ENCODE measurements around the gene SH3BP2.

The SH3BP2 gene

DNA sequence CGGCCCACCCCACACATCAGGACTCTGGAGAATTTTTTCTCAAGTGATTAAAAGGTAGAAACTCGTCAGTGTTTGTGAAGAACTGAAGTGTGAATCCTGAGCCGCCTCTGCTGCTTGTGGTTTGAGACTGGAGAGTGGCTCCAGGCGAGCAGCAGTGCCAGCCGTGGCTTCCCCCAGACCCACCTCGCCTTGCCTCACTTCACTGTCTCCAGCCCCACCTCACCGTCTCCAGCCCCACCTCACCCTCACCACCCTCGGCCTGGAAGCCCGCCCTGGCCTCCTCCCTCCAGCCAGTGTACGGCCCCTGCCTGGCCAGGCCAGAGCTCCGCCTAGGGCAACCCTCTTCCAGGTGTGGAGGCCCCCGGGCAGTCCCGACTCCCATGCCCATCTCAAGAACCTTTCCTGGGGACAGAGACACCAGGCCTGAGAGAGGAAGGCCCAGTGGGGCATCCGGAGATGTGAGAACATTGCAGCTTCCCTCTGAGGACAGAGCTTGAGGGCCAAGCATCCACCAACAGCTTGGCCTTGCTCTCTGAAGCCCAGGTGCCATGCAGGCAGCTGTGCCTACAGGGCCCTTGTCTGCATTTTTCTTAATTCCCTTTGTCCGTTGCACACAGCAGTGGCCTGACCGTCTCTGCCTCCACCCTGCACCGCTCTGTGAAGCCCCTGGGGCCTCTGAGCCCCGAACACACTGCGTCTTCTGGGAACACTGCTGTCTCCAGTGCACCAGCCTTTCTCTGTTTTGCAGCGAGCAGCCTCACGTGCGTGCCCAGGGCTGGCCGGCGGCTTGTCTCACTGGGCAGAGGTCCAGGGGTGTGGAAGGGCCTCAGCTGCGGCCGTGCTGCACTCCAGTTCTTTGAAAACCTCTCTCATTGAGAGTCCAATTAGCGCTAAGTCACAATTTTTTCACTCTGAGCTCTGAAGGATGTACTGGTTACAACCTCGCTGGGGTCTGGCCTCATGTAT is 13.8 kb downstream of the SH3BP2 start:
- Histone ChIP-seq H3K4me3 (replicated peaks; ENCODE audit: low read depth, low read length) (no peak overlapping the region), H3K27me3 (replicated peaks; ENCODE audit: control insufficient read depth, insufficient read depth, low read length) (no peaks in the 10 kb centered on the region), H3K36me3 (ENCODE audit: control insufficient read depth, insufficient read depth, low read length) (peaks cover 7% of the 10 kb centered on the region)
- TF ChIP-seq, protein P1, sequence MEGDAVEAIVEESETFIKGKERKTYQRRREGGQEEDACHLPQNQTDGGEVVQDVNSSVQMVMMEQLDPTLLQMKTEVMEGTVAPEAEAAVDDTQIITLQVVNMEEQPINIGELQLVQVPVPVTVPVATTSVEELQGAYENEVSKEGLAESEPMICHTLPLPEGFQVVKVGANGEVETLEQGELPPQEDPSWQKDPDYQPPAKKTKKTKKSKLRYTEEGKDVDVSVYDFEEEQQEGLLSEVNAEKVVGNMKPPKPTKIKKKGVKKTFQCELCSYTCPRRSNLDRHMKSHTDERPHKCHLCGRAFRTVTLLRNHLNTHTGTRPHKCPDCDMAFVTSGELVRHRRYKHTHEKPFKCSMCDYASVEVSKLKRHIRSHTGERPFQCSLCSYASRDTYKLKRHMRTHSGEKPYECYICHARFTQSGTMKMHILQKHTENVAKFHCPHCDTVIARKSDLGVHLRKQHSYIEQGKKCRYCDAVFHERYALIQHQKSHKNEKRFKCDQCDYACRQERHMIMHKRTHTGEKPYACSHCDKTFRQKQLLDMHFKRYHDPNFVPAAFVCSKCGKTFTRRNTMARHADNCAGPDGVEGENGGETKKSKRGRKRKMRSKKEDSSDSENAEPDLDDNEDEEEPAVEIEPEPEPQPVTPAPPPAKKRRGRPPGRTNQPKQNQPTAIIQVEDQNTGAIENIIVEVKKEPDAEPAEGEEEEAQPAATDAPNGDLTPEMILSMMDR (IDR thresholded peaks at IDR 0.05; ENCODE audit: insufficient read depth, low read length, poor library complexity, severe bottlenecking) = no peak
- DNase-seq (ENCODE audit: extremely low read depth, insufficient read length) = no peak

DNA sequence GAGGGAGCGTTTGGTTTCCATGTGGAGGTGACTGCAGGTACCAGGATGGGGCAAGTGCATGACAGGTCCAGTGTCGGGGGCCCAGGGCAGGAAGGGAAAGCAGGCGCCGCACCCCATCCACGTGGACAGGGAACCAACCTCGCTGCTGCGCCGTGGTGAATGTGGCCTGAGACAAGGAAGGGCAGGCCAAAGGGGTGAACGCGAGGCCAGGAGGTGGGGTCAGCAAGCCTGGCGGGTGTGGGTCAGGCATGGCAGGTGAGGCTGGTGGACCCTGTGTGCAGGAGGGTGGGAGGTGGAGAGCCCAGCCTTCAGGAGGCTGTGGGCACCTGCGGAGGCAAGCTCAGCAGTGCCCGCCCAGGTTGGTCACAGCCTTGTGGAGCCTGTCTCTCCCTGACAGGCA is 14.7 kb downstream of the SH3BP2 start:
- peaks cover 7% of the 10 kb centered on the region for H3K36me3 ChIP-seq (ENCODE audit: control insufficient read depth, insufficient read depth, low read length)
- H3K4me3 ChIP-seq (replicated peaks; ENCODE audit: low read depth, low read length) = no peak overlapping the region
- no peaks in the 10 kb centered on the region for H3K27me3 ChIP-seq (replicated peaks; ENCODE audit: control insufficient read depth, insufficient read depth, low read length)
- TF ChIP-seq, protein P1 (IDR thresholded peaks at IDR 0.05; ENCODE audit: insufficient read depth, low read length, poor library complexity, severe bottlenecking) = no peak
- no peak for DNase-seq (ENCODE audit: extremely low read depth, insufficient read length)

DNA sequence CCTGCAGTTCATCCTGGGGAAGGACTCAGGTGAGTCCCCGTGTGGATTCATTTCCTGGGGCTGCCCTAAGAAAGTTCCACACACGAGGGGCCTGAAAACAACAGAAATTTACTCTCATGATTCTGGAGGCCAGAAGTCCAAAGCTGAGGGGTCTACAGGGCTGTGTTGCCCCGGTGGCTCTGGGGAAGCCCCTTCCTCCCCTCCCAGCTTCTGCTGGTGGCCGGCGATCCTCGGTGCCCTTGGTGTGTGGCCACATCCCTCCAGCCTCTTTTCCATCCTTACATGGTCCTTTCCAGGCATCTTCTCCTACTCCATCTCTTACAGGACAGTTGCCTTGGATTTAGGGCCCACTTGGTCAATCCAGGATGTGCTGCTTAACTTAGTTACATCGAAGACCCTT is 15.1 kb downstream of the SH3BP2 start:
- no peak overlapping the region for H3K4me3 ChIP-seq (replicated peaks; ENCODE audit: low read depth, low read length)
- no peaks in the 10 kb centered on the region for H3K27me3 ChIP-seq (replicated peaks; ENCODE audit: control insufficient read depth, insufficient read depth, low read length)
- no peak for DNase-seq (ENCODE audit: extremely low read depth, insufficient read length)
- H3K36me3 ChIP-seq (ENCODE audit: control insufficient read depth, insufficient read depth, low read length) = peaks cover 7% of the 10 kb centered on the region
- TF ChIP-seq, protein P1 (IDR thresholded peaks at IDR 0.05; ENCODE audit: insufficient read depth, low read length, poor library complexity, severe bottlenecking) = no peak

DNA sequence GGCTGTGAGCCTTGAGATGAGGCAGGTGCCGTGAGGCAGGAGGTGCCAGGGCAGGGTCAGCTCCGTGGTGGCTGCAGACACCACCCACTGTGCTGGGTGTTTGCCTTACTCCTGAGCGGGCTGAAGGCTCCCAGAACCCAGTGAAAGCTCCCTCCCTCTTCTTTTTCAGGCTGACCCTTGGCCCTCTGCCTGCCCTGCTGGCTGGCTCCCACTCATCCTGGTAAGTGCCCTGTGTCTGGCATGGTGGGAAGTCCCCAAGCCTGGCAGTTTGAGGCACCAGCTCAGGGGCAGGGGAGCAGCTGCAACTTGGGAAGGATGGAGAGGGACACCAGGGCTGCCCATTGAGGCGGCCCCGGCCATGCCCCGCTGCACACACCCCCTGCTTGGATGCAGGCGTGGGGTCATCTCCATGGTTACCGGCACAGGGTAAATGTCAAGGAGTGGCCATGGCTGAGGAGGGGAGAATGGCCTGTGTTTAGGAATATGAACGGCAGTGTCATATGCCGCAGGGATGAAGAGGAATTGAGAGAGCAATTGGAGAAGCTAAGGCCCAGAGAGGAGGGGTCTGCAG is 16.8 kb downstream of the SH3BP2 start:
- H3K36me3 ChIP-seq (ENCODE audit: control insufficient read depth, insufficient read depth, low read length) = peaks cover 8% of the 10 kb centered on the region
- H3K27me3 ChIP-seq (replicated peaks; ENCODE audit: control insufficient read depth, insufficient read depth, low read length) = no peaks in the 10 kb centered on the region
- DNase-seq (ENCODE audit: extremely low read depth, insufficient read length) = no peak
- H3K4me3 ChIP-seq (replicated peaks; ENCODE audit: low read depth, low read length) = no peak overlapping the region
- TF ChIP-seq, protein P1 (IDR thresholded peaks at IDR 0.05; ENCODE audit: insufficient read depth, low read length, poor library complexity, severe bottlenecking) = no peak

DNA sequence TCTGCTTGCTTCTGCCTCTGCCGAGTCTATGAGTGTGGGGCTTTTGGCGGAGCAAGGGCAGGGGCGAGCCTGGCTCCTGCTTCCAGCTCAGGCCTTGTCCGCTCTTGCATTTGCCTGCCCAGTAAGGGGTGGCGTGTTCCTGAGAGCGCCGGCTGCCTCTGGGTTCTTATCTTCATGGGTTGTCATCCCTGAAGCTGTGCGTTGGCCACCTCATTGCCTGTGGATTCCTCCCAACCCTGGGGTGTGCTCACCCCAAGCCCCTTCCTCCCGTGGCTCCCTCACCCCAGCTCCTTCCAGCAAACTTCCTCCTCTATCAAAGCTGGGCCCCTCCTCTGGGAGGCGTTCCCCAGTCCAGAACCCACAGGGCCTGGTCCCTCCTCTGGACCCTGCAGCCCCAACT is 17.5 kb downstream of the SH3BP2 start:
- Histone ChIP-seq H3K36me3 (ENCODE audit: control insufficient read depth, insufficient read depth, low read length) (peaks cover 9% of the 10 kb centered on the region), H3K27me3 (replicated peaks; ENCODE audit: control insufficient read depth, insufficient read depth, low read length) (no peaks in the 10 kb centered on the region), H3K4me3 (replicated peaks; ENCODE audit: low read depth, low read length) (no peak overlapping the region)
- no peak for DNase-seq (ENCODE audit: extremely low read depth, insufficient read length)
- TF ChIP-seq, protein P1 (IDR thresholded peaks at IDR 0.05; ENCODE audit: insufficient read depth, low read length, poor library complexity, severe bottlenecking) = no peak
